Left ventricle myocardium inferior (tissue), 1 donor: ENCODE data around the gene CLEC17A. TPM values are rescaled to one million over a fixed set of nuclear protein-coding genes. Genes with fewer than 3 reads are reported as not detected.
"Not testable (repeated sequence)": the region's sequence is repeated elsewhere in the genome, so short reads cannot be mapped to it uniquely, and the experiment has no call there.

Experiments used
- DNase-seq: peaks from one replicate; pipeline ENCODE4 v3.0.0-alpha.2; 2020
- H3K27ac ChIP-seq: fragments of 200-600 bp; replicated peaks from 2 replicates; pipeline ENCODE4 v1.8.0; 2021
- H3K27me3 ChIP-seq: fragments of 200-600 bp; 2 replicates; pipeline ENCODE4 v1.8.0; 2021; ENCODE audit warnings: low read depth
- H3K36me3 ChIP-seq: fragments of 200-600 bp; 2 replicates; pipeline ENCODE4 v1.8.0; 2021
- H3K4me1 ChIP-seq: fragments of 200-600 bp; 2 replicates; pipeline ENCODE4 v1.8.0; 2021
- H3K4me3 ChIP-seq: fragments of 200-600 bp; 2 replicates; pipeline ENCODE4 v1.8.0; 2021; ENCODE audit warnings: mild to moderate bottlenecking, moderate library complexity
- H3K9me3 ChIP-seq: fragments of 200-600 bp; replicated peaks from 2 replicates; pipeline ENCODE4 v1.8.0; 2021
- CTCF ChIP-seq: fragments of 200-600 bp; IDR thresholded peaks from 2 replicates; pipeline ENCODE4 v1.8.0; 2021; ENCODE audit warnings: antibody characterized with exemption, mild to moderate bottlenecking, borderline replicate concordance
- intact Hi-C: fragments of 100-400 bp; cut with micrococcal nuclease; formaldehyde crosslinking; loops from one replicate; pipeline ENCODE4 v1.11.0; 2022
- total RNA-seq: library from RNA; stranded (reverse); fragmentation: NEBNext Ultra II Directional; extraction: Animal tissue kit (Norgen Biotek cat#: 25700); gene quantifications from one replicate; pipeline ENCODE4 v1.2.1, GENCODE V29; 2021
- donor health status: DM: no; HTN: yes; CAD: no; lungs with severe emphysema.

CLEC17A gene
- total RNA-seq, 1 donor from 2014 or later = not detected

DNA sequence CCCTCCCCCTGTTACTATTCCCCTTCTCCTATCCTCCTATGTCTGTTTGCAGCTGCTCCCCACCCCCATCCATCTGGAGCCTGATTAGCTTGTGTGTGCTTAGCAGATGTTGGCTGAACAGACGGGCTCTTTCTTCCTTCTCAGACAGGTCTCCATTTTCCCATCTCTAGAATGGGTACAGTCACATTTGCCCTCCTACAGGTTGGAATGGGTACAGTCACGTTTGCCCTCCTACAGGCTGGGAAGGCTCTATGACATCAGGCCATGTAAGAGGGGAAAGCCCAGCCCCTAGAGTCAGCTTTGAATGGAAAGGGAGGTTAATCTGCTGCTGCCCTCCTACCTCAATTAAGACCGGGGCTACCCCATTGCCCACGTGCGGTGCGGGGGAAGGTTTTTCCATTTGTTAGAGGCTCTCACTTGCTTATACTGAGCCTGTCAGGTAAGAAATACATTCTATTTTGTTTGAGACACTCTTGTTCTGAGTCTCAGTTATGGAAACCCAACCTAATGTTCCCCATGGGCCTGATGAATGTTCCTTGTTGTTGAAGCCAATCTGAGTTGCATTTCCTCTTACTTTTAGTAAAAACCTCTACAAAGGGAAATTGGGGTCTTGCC lies 2.2 kb upstream of the CLEC17A start:
- intact Hi-C loops = no loop called here
- no peak overlapping the region for H3K4me3 ChIP-seq
- no peak for TF ChIP-seq CTCF
- H3K27me3 ChIP-seq = no peaks in the 10 kb centered on the region
- no peak for DNase-seq
- H3K9me3 ChIP-seq = no peaks in the 10 kb centered on the region
- H3K27ac ChIP-seq = no peak overlapping the region
- no peaks in the 10 kb centered on the region for H3K4me1 ChIP-seq
- H3K36me3 ChIP-seq = no peaks in the 10 kb centered on the region

GRCh38 chr19:14584372-14584771 lies 1.5 kb downstream of the CLEC17A start:
- H3K36me3 ChIP-seq, H3K4me3 ChIP-seq, H3K9me3 ChIP-seq, DNase-seq, H3K27me3 ChIP-seq, H3K4me1 ChIP-seq, H3K27ac ChIP-seq, intact Hi-C loops: not testable (repeated sequence)

DNA sequence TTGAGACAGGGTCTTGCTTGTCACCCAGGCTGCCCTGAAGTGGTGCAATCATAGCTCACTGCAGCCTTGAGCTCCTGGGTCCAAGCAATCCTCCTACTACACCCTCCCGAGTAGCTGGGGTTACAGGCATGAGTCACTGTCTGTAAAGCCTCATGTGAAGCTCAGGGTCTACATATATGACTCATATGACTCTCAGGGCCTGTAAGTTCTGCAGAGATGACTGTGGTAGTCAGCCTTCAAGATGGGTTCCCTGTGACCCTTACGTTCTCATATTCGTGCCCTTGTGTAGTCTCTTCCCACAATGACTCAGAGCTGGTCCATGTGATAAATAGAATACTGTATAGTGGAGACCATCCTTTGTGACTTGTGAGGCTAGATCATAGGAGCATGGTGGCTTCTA lies 2.3 kb downstream of the CLEC17A start:
- H3K27ac ChIP-seq, H3K36me3 ChIP-seq, H3K4me3 ChIP-seq, DNase-seq, H3K27me3 ChIP-seq, intact Hi-C loops, H3K9me3 ChIP-seq, H3K4me1 ChIP-seq: not testable (repeated sequence)

GRCh38 chr19:14589433-14589832 lies 6.5 kb downstream of the CLEC17A start:
- H3K4me3 ChIP-seq, intact Hi-C loops, DNase-seq, H3K36me3 ChIP-seq, H3K4me1 ChIP-seq, H3K9me3 ChIP-seq, H3K27ac ChIP-seq: not testable (repeated sequence)
- peaks cover 24% of the 10 kb centered on the region for H3K27me3 ChIP-seq

DNA sequence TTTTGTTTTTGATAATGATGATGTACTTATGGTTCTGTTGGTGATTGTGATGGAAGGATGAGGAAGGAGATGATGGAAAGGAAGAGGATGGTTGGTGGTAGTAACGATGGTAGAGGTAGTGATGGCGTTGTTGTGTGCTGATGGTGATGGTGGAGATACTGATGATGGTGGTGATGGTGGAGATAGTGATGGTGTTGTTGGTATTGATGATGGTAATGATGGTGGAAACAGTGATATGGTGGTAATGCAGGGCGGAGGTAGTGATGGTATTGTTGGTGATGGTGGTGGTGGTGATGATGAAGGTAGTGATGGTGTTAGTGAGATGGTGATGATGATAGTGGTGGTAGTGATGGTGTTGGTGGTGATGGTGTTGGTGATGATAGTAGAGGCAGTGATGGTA lies 12.7 kb downstream of the CLEC17A start:
- H3K4me3 ChIP-seq = no peak overlapping the region
- no peaks in the 10 kb centered on the region for H3K36me3 ChIP-seq
- peaks cover 35% of the 10 kb centered on the region for H3K27me3 ChIP-seq
- intact Hi-C loops = no loop called here
- no peak for DNase-seq
- H3K4me1 ChIP-seq = no peaks in the 10 kb centered on the region
- H3K27ac ChIP-seq = no peak overlapping the region
- TF ChIP-seq CTCF = no peak
- no peaks in the 10 kb centered on the region for H3K9me3 ChIP-seq

GRCh38 chr19:14599548-14600147 lies 16.8 kb downstream of the CLEC17A start:
- TF ChIP-seq CTCF = no peak
- intact Hi-C loops = no loop called here
- no peak overlapping the region for H3K27ac ChIP-seq

DNA sequence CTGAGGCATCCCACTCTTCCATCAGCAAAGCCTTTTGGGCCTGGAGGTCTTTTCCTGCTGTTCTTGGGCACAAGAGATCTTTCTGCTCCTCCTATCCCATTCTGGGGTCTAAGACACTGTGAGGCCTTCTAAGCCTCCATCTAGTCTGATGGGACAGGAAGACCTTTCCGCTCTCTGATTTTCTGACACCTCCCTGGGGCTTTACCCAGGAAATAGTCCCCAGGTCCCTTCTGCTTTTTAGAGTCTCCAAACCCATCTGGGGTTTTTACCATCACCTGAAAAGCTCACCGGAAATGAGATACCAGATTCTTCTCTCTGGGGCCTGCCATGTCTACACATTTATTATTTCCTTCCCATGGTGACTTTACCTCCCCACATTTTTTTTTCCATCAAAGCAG lies 21.1 kb downstream of the CLEC17A start:
- intact Hi-C loops = no loop called here
- DNase-seq = no peak
- no peak for TF ChIP-seq CTCF
- Histone ChIP-seq H3K36me3 (no peaks in the 10 kb centered on the region), H3K9me3 (peaks cover 7% of the 10 kb centered on the region), H3K4me3 (no peak overlapping the region), H3K27me3 (peaks cover 26% of the 10 kb centered on the region), H3K4me1 (no peaks in the 10 kb centered on the region), H3K27ac (no peak overlapping the region)

More at GRCh38 chr19:14599548-14600147, 16.8 kb downstream of the CLEC17A start:
- Histone ChIP-seq H3K36me3 (no peaks in the 10 kb centered on the region), H3K27me3 (peaks cover 23% of the 10 kb centered on the region), H3K4me1 (no peaks in the 10 kb centered on the region), H3K9me3 (peaks cover 7% of the 10 kb centered on the region), H3K4me3 (no peak overlapping the region)
- DNase-seq = no peak
